DOHH2 (cell line): ENCODE data around the gene FLYWCH1.

ENCODE experiments used
- H3F3A ChIP-seq: fragments of 200-600 bp; sonication (generic), shearing (Covaris generic); 2 replicates; pipeline ENCODE4 v1.6.0; 2016; ENCODE audit warnings: antibody characterized with exemption, mild to moderate bottlenecking; ENCODE audit not compliant: control insufficient read depth, insufficient read depth
- H3K27ac ChIP-seq: fragments of 200-600 bp; sonication (generic); 2 replicates; pipeline ENCODE4 v1.5.1; 2014; ENCODE audit warnings: low read depth, mild to moderate bottlenecking, low read length, moderate library complexity
- H3K27me3 ChIP-seq: fragments of 200-600 bp; sonication (generic); 2 replicates; pipeline ENCODE4 v1.6.1; 2014; ENCODE audit warnings: mild to moderate bottlenecking, low read length, mixed read lengths; ENCODE audit not compliant: control insufficient read depth
- H3K36me3 ChIP-seq: fragments of 200-600 bp; sonication (generic); 2 replicates; pipeline ENCODE4 v1.6.1; 2014; ENCODE audit warnings: mild to moderate bottlenecking, low read length, moderate library complexity, mixed read lengths; ENCODE audit not compliant: control insufficient read depth
- H3K4me1 ChIP-seq: fragments of 200-600 bp; sonication (generic); 2 replicates; pipeline ENCODE4 v1.6.1; 2014; ENCODE audit warnings: mild to moderate bottlenecking, low read length, mixed read lengths; ENCODE audit not compliant: control insufficient read depth
- H3K4me2 ChIP-seq: fragments of 200-600 bp; sonication (generic); 2 replicates; pipeline ENCODE4 v1.6.0; 2014; ENCODE audit warnings: mild to moderate bottlenecking, low read length, moderate library complexity
- H3K4me3 ChIP-seq: fragments of 200-600 bp; sonication (generic); 2 replicates; pipeline ENCODE4 v1.5.1; 2014; ENCODE audit warnings: mild to moderate bottlenecking, low read length, mixed read lengths
- H3K79me2 ChIP-seq: fragments of 200-600 bp; sonication (generic); 2 replicates; pipeline ENCODE4 v1.6.1; 2014; ENCODE audit warnings: mild to moderate bottlenecking, low read length, mixed read lengths; ENCODE audit not compliant: control insufficient read depth
- H3K9me2 ChIP-seq: fragments of 200-600 bp; sonication (generic); replicated peaks from 2 replicates; pipeline ENCODE4 v1.6.1; 2014; ENCODE audit warnings: mild to moderate bottlenecking, low read length, mixed read lengths; ENCODE audit not compliant: control insufficient read depth
- H3K9me3 ChIP-seq: fragments of 200-600 bp; sonication (generic); 2 replicates; pipeline ENCODE4 v1.6.1; 2014; ENCODE audit warnings: antibody characterized with exemption, low read length, mixed read lengths; ENCODE audit not compliant: control insufficient read depth, insufficient read depth
- H4K20me1 ChIP-seq: fragments of 200-600 bp; sonication (generic); 2 replicates; pipeline ENCODE4 v1.6.0; 2014; ENCODE audit warnings: low read depth, mild to moderate bottlenecking, antibody characterized with exemption, low read length, moderate library complexity; ENCODE audit not compliant: control insufficient read depth, insufficient read depth
- EZH2phosphoT487 ChIP-seq: fragments of 200-600 bp; sonication (generic); IDR thresholded peaks from 2 replicates; pipeline ENCODE4 v1.6.1; 2017; ENCODE audit warnings: borderline replicate concordance, mild to moderate bottlenecking, antibody characterized with exemption, low read length, moderate library complexity, mixed read lengths
- TF ChIP-seq, protein P1 (sequence below): fragments of 200-600 bp; sonication (generic); IDR thresholded peaks from one replicate; pipeline ENCODE4 v1.5.1; 2014; ENCODE audit warnings: antibody characterized with exemption, mild to moderate bottlenecking, low read depth, low read length; ENCODE audit not compliant: poor library complexity, severe bottlenecking

Gene FLYWCH1

GRCh38 chr16:2914233-2914632, 2.5 kb downstream of the FLYWCH1 start:
- H3K9me2 ChIP-seq, result no peaks in the 10 kb centered on the region
- no peak overlapping the region for H3K27ac ChIP-seq
- H3F3A ChIP-seq, result peaks cover 7% of the 10 kb centered on the region
- no peak for TF ChIP-seq EZH2phosphoT487
- TF ChIP-seq, protein P1, sequence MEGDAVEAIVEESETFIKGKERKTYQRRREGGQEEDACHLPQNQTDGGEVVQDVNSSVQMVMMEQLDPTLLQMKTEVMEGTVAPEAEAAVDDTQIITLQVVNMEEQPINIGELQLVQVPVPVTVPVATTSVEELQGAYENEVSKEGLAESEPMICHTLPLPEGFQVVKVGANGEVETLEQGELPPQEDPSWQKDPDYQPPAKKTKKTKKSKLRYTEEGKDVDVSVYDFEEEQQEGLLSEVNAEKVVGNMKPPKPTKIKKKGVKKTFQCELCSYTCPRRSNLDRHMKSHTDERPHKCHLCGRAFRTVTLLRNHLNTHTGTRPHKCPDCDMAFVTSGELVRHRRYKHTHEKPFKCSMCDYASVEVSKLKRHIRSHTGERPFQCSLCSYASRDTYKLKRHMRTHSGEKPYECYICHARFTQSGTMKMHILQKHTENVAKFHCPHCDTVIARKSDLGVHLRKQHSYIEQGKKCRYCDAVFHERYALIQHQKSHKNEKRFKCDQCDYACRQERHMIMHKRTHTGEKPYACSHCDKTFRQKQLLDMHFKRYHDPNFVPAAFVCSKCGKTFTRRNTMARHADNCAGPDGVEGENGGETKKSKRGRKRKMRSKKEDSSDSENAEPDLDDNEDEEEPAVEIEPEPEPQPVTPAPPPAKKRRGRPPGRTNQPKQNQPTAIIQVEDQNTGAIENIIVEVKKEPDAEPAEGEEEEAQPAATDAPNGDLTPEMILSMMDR, result no peak
- no peaks in the 10 kb centered on the region; the same call in 1 of the 2 replicates for H4K20me1 ChIP-seq
- H3K4me1 ChIP-seq, result peaks cover 16% of the 10 kb centered on the region
- H3K79me2 ChIP-seq, result peaks cover 15% of the 10 kb centered on the region
- H3K4me2 ChIP-seq, result no peak overlapping the region
- no peaks in the 10 kb centered on the region for H3K9me3 ChIP-seq
- H3K27me3 ChIP-seq, result no peaks in the 10 kb centered on the region
- no peak overlapping the region for H3K4me3 ChIP-seq
- peaks cover 18% of the 10 kb centered on the region for H3K36me3 ChIP-seq

GRCh38 chr16:2915196-2915929, 3.6 kb downstream of the FLYWCH1 start:
- Histone ChIP-seq H3K27ac (no peak overlapping the region), H4K20me1 (no peaks in the 10 kb centered on the region; the same call in 1 of the 2 replicates), H3K79me2 (peaks cover 15% of the 10 kb centered on the region), H3K9me3 (no peaks in the 10 kb centered on the region), H3K9me2 (no peaks in the 10 kb centered on the region), H3K4me2 (no peak overlapping the region), H3F3A (peaks cover 5% of the 10 kb centered on the region), H3K4me3 (no peak overlapping the region), H3K27me3 (no peaks in the 10 kb centered on the region), H3K36me3 (peaks cover 22% of the 10 kb centered on the region), H3K4me1 (peaks cover 19% of the 10 kb centered on the region)
- TF ChIP-seq, protein P1, result no peak
- TF ChIP-seq EZH2phosphoT487, result no peak

DNA sequence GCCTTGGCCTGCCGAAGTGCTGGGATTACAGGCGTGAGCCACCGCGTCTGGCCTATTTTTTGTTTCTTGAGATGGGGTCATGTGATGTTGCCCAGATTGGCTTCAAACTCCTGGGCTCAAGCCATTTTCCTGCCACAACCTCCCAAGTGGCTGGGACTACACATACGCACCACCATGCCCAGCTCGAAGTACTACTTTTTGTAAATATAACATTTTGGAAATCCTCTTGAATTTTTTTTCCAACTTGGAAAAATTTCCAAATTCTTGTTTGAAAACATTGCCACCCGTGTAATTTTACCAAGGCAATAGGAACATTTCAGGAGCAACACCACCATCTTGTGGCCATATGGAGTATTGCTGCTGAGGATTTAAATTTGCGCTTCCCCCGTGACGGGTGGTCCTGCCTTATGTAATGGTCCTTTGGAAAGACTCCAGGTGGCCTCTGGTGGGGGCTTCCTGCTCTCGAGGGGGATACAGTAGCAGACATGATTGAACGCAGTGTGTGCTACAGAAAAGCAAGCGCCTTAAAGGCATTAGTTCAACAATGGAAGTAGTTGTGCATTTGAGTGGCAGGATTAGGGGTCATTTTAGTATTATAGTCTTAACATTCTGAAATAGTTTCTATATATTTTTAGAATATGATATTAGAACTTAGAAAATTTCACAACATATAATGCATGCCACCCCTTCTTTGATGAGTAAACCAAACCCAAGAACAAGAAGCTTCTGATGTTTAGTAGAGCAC, 8.0 kb downstream of the FLYWCH1 start:
- no peaks in the 10 kb centered on the region for H3F3A ChIP-seq

More for the DNA sequence above, 8.0 kb downstream of the FLYWCH1 start:
- H3K36me3 ChIP-seq, result peaks cover 14% of the 10 kb centered on the region
- no peaks in the 10 kb centered on the region for H3K9me2 ChIP-seq
- no peaks in the 10 kb centered on the region for H3K27me3 ChIP-seq
- H3K4me1 ChIP-seq, result 0 out of 2 replicates have a peak, but pooled peaks cover 3% of the 10 kb centered on the region
- no peak overlapping the region for H3K4me3 ChIP-seq
- H3K4me2 ChIP-seq, result no peak overlapping the region
- no peaks in the 10 kb centered on the region; the same call in 1 of the 2 replicates for H4K20me1 ChIP-seq
- no peaks in the 10 kb centered on the region for H3K79me2 ChIP-seq
- no peak for TF ChIP-seq EZH2phosphoT487
- TF ChIP-seq, protein P1, result peak; percentile 93
- no peaks in the 10 kb centered on the region for H3K9me3 ChIP-seq
- H3K27ac ChIP-seq, result no peak overlapping the region
